ENCODE measurements around the gene CMSS1. TPM values are rescaled to one million over a fixed set of nuclear protein-coding genes. Genes with fewer than 3 reads are reported as not detected.

CMSS1 gene
- total RNA-seq, 4 donors from 2014 or later, result 2.4 to 29.9 (median 5.2) TPM

Small RNA genes lying within 50 kb of the gene (small RNA-seq; reads per million reads assigned to genes)
- gene MIR3921, result 0 reads per million in 4 donors

Other genes with a start within 250 kb of the CMSS1 start
- 10 to 100 TPM in 1 of 4 donors, 1 to 10 TPM in 3; 1.5 to 10.5 (median 3.7) TPM for gene COL8A1, start 179.3 kb upstream of the CMSS1 start, total RNA-seq